UCSD-AML1 (cell line): ENCODE measurements around the gene KISS1.

Experiments
- DNase-seq: peaks from one replicate; lab custom pipeline; 2025; ENCODE audit not compliant: unreplicated experiment; lab: John Stamatoyannopoulos, UW

KISS1 gene

GRCh38 chr1:204141131-204141530 lies 55.2 kb downstream of the KISS1 start:
- no peak for DNase-seq
